GM12872 (cell line): ENCODE results near the gene POU2F3.

Experiments used
- CTCF ChIP-seq: IDR thresholded peaks from 3 replicates; pipeline ENCODE4 v1.5.1; 2011; ENCODE audit warnings: low read depth, mild to moderate bottlenecking, low read length, moderate library complexity; ENCODE audit not compliant: insufficient read depth

POU2F3 gene

GRCh38 chr11:120259241-120259640 is 19.3 kb downstream of the POU2F3 start:
- TF ChIP-seq CTCF: no peak

GRCh38 chr11:120259988-120260565 is 20.1 kb downstream of the POU2F3 start:
- TF ChIP-seq CTCF: no peak

GRCh38 chr11:120260616-120261015 is 20.7 kb downstream of the POU2F3 start:
- no peak for TF ChIP-seq CTCF

- no peak for TF ChIP-seq CTCF
Observed at GRCh38 chr11:120261321-120261720, 21.4 kb downstream of the POU2F3 start.

- TF ChIP-seq CTCF: no peak
Observed at GRCh38 chr11:120261931-120262330, 22.0 kb downstream of the POU2F3 start.

GRCh38 chr11:120267319-120267718 is 27.4 kb downstream of the POU2F3 start:
- no peak for TF ChIP-seq CTCF

- TF ChIP-seq CTCF: no peak
Observed at GRCh38 chr11:120268686-120269085, 28.7 kb downstream of the POU2F3 start.
